HG03045 (cell line): ENCODE results near the gene MIPOL1.
"Not testable (repeated sequence)": the region's sequence is repeated elsewhere in the genome, so short reads cannot be mapped to it uniquely, and the experiment has no call there.

Experiments used
- ATAC-seq: cut with Tn5 transposase; IDR thresholded peaks from one replicate; pipeline ENCODE4 v1.9.1; 2021; ENCODE audit warnings: mild to moderate bottlenecking, moderate library complexity; ENCODE audit not compliant: unreplicated experiment

Gene MIPOL1

GRCh38 chr14:37230551-37231194, 32.9 kb downstream of the MIPOL1 start:
- no peak for ATAC-seq

DNA sequence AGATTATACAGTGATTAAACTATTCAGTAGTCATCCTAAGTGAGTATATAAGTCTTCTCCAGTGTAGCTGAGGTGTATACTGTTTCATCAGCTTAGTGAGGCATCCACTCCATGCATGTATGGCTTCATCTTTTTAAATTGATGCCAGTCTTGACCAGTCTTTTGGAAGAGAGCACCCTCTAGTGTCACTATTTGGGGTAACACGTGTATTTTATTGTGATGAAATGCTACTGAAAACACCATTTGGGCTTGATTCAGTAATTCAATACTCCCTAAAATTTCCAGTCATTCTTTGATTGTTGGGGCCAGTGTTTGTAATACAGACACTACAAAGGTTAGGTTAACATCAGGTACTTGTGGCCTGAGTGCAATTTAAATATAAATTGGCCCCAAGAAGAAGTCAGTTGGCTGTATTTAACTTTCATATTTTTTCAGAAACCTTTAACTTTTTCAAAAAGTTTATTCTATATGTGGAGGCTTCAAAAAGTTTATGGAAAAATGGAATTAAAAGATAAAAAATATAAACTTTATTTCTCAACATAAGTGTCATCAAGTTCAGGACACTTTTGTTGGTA, 35.3 kb downstream of the MIPOL1 start:
- ATAC-seq: no peak

DNA sequence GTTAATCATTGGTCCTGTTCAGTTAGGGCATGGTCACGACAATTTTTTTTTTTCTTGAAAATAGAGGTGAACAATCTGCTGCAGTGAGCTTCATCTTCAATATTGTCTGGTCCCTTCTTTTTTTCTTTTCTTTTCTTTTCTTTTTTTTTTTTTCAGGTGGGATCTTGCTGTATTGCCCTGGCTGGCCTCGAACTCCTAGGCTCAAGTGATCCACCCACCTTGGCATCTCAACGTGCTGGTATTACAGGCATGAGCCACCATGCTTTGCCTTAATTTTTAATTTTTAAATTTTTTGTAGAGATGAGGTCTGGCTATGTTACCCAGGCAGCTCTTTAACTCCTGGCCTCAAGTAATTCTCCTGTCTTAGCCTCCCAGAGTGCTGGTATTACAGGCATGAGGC, 36.5 kb downstream of the MIPOL1 start:
- no peak for ATAC-seq

- ATAC-seq: not testable (repeated sequence)
Observed at GRCh38 chr14:37236044-37236443, 38.3 kb downstream of the MIPOL1 start.

- ATAC-seq: no peak
Observed at GRCh38 chr14:37237094-37237493, 39.4 kb downstream of the MIPOL1 start.

DNA sequence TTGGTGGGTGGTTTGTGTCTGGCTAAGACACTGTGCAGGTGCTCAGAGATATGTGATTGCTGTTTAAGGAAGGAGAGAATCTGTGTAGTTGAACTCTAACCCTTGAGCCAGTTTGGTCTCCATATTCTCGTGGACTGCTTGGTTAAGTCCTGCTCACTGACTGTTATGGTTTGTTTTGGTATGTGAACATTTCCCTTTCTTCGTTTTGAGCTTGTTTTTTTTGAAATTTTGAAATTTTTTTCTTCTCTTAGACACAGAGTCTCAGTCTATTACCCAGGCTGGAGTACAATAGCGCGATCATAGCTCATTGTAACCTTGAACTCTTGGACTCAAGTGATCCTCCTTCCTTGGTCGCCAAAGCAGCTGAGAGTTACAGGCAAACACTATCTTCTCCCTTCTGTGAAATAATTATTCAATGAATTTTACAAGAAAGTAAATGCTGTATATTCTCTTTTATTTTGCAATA, 40.0 kb downstream of the MIPOL1 start:
- ATAC-seq: no peak

- ATAC-seq: no peak
Observed at GRCh38 chr14:37241198-37241597, 43.5 kb downstream of the MIPOL1 start.

DNA sequence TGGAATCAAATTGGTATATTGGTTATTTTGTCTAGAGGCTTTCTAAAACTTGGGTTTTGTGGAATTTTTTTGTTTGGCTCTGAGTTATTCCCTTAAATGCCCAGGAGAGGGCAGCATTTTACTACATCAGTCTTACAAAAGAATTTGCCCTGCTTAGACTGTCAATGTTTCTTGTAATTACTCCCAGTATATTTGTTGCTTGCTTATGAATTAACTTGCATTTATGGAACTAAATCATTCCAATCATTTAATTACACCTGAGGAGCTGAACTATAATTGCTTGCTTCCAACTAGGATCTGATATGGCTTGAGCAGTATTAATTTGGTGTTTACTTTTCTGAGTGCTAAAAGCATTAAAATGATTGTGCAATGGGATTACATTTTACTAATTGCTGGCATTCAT, 48.7 kb downstream of the MIPOL1 start:
- no peak for ATAC-seq

DNA sequence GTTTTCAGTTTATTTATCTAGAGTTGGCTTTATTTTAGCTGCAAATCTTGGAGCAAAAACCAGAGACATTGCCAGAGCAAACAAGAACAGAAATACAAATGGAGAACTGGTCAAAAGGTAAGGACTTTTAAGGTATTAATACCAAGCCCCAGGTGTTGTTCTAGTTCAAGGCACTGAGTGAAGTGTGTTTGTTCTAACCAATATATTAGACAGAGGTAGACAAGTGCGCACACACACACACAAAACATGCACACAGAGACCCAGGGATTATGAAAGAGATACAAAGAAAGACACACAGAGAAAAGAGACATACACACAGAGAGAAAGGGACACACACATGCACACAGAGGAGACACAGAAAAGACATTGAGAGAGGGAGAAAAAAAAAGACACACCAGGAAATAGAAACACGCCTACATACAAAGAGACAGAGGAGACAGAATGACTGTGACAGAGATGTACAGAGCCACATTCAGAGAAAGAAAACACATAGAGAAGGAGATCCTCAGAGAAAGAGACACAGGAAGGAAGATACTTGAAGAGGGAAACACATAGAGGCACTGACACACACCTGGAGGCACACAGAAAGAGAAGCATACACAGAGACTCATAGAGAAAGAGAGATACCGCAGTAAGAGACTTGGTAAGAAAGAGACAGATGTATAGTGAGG, 50.2 kb downstream of the MIPOL1 start:
- ATAC-seq: no peak

DNA sequence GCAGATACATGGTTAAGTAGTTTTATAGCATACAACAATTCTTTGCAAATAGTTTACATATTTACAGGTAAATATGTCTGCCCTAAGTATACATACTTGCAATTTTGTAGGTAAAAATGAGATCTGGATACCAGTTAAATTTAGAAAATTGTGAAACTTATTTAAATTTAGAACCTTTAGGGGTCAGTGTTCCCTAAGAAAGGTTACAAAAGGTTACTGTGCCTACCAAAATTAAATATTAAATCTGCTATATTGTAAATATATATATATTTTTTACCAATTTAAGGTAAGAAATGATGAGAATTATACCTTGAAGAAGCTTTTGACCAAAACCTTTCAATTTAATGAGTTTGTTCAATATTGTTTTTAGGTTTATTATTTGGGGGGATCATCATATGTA, 54.0 kb downstream of the MIPOL1 start:
- no peak for ATAC-seq

GRCh38 chr14:37252434-37252833, 54.7 kb downstream of the MIPOL1 start:
- ATAC-seq: no peak

DNA sequence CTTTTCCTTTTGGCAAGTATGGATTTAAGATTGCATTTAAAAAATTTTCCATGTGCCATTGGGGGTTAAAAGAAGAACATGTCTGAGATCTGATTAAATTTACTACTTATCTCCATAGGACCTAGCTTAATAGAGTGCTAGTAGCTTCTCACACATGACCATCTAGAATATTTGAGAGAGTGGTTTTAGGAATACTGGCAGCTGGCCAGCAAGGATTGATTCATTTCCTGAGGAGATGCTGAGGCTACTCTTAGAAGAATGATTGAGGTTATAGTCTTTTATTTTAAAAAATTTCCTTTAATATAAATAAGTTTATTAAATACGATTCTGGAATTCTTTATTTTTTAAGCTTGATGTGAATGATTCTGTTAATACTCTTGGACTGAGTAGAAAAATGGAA, 56.2 kb downstream of the MIPOL1 start:
- ATAC-seq: no peak

GRCh38 chr14:37254411-37254947, 56.7 kb downstream of the MIPOL1 start:
- no peak for ATAC-seq

DNA sequence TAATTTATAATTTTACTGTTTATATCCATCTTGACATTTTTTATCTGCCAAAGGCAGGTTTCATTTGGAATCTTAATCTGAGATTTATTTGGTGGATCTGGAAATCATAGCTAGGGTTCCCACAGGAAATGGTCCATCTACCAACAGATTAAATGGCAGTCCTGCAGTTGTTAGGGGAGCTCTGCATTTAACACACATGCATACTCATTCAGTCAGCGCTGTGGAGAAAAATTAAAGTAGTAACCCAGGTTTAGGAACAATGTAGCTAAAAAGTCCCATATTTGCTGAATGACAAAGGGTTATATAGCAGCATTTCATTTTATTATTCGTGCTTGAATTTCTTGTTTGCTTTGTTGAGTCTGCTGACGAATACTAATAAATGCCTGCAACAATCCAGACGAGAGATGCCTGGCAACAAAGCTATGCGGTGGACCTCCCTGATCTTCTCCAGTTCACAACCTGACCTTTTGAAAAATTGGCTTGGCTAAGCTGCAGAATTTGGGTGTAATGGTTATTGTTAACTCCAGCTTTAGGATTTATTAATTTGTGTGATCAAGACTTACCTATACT, 59.8 kb downstream of the MIPOL1 start:
- ATAC-seq: no peak

DNA sequence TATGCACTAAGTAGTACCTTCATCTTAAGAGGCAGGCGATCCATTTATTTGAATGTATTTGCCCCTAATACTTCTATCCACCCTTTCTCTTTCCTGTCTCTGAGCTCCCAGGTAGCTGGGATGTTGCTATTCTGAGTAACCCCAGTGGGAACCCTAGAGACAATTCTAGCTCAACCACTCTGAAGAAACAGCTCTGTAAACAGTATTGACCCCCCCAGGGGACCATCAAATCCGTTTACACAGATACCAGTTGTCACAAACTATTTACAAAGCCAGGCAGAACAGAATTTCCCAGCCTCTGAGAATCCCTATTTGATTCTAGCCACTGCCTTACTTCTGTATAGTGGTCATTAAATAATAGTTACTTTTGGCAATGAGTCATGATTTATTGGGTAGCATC, 64.9 kb downstream of the MIPOL1 start:
- ATAC-seq: no peak

DNA sequence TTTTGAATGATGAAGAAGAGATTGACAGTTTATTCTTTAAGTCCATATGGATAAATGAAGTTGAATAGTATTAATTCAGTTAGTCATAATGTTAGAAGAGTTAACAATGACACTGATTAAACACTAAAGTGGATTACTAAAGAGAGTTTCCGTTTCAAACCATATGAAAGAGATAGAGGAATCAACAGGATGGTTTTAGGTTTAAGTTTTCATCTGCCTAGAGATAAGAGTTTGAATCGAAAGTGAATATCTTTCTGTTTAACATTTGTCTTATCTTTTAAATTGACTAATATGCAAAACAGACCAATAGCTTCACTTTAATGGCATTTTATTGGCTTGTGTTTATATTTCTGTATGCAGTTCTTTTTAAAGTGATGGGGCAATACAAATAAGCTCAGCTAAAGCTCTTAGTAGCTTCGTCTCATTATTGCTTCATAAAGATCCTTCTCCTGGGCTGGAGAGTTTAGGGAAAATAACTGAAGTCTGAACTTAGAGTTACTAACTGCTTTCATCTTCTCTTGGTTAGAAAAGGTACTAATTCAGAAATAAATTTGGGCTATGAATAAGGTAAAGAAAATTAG, 66.0 kb downstream of the MIPOL1 start:
- ATAC-seq: no peak

GRCh38 chr14:37268788-37269187, 71.1 kb downstream of the MIPOL1 start:
- no peak for ATAC-seq

- no peak for ATAC-seq
Observed at GRCh38 chr14:37270629-37271028, 72.9 kb downstream of the MIPOL1 start.

GRCh38 chr14:37272569-37272968, 74.8 kb downstream of the MIPOL1 start:
- ATAC-seq: no peak

- ATAC-seq: no peak
Observed at GRCh38 chr14:37274652-37275051, 76.9 kb downstream of the MIPOL1 start.

GRCh38 chr14:37275963-37276362, 78.2 kb downstream of the MIPOL1 start:
- ATAC-seq: no peak
